Urinary bladder (tissue), 4 donors: Measurements from ENCODE around the gene CORO1C. TPM values are rescaled to one million over a fixed set of nuclear protein-coding genes. Genes with fewer than 3 reads are reported as not detected.
"Not testable (repeated sequence)": the region's sequence is repeated elsewhere in the genome, so short reads cannot be mapped to it uniquely, and the experiment has no call there.

ENCODE experiments used
- DNase-seq: peaks from one replicate; pipeline ENCODE4 v3.0.0-alpha.2; 2015; ENCODE audit errors: extremely low spot score
- H3K27ac ChIP-seq: one replicate; pipeline ENCODE4 v1.5.1; 2013; ENCODE audit warnings: low read depth, mild to moderate bottlenecking, moderate library complexity
- H3K36me3 ChIP-seq: one replicate; pipeline ENCODE4 v1.6.1; 2013; ENCODE audit warnings: mild to moderate bottlenecking, moderate library complexity; ENCODE audit not compliant: insufficient read depth
- H3K4me1 ChIP-seq: one replicate; pipeline ENCODE4 v1.6.1; 2013; ENCODE audit warnings: mild to moderate bottlenecking, moderate library complexity; ENCODE audit not compliant: insufficient read depth
- H3K4me3 ChIP-seq: one replicate; pipeline ENCODE4 v1.5.1; 2013; ENCODE audit warnings: low read depth, low read length
- WGBS: extraction: QIAGEN DNeasy Blood & Tissue Kit; methylation state at CpG from one replicate; pipeline ENCODE4 v1.1.7; 2013; 5-methylcytosine and 5-hydroxymethylcytosine counted together
- polyA plus RNA-seq: library from polyadenylated mRNA; stranded (reverse); fragments of 200-250 nt; gene quantifications from one replicate; pipeline ENCODE4 v1.2.3, GENCODE V29; 2013
- total RNA-seq: library from RNA; depleted of rRNA; stranded (reverse); fragments of >200 nt; gene quantifications from one replicate; pipeline ENCODE4 v1.2.3, GENCODE V29; 2014
- donor health status: healthy with polysubstance abuse.
- donor health status: healthy.

CORO1C gene
- total and polyA plus RNA-seq, 2 donors = 149 to 213 TPM

- H3K27ac ChIP-seq = no peak overlapping the region
- no peaks in the 10 kb centered on the region for H3K36me3 ChIP-seq
- 78% methylated on average over 5 of the region's 5 CpGs for WGBS
- H3K4me1 ChIP-seq = no peaks in the 10 kb centered on the region
- no peak for DNase-seq
- H3K4me3 ChIP-seq = no peak overlapping the region
Measured at GRCh38 chr12:108744021-108744897, 12.9 kb upstream of the CORO1C start.

DNA sequence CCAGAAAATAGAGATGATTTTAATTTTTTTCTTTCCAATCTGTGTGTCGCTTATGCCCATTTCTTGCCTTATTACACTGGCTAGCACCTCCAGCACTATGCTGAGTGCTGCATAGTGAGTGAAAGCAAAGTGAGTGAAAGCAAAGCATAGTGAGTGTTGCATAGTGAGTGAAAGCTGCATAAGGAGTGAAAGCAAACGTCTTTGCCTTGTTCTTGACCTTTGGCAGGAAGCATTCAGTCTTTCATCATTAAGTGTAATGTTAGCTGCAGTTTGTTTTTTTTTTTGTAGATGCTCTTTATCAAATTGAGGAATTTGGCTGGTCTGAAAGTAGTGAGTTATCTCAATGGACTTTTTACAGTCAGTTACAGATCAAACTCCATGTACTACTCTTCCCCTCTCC is 6.9 kb upstream of the CORO1C start:
- Histone ChIP-seq H3K36me3 (no peaks in the 10 kb centered on the region), H3K27ac (no peak overlapping the region), H3K4me3 (no peak overlapping the region), H3K4me1 (no peaks in the 10 kb centered on the region)
- DNase-seq = no peak
- WGBS = 71% methylated on average over 2 of the region's 2 CpGs

GRCh38 chr12:108735855-108736254 is 4.5 kb upstream of the CORO1C start:
- H3K4me1 ChIP-seq = no peaks in the 10 kb centered on the region
- no peak overlapping the region for H3K4me3 ChIP-seq
- H3K36me3 ChIP-seq = no peaks in the 10 kb centered on the region
- WGBS = 90% methylated on average over 3 of the region's 3 CpGs
- H3K27ac ChIP-seq = no peak overlapping the region
- DNase-seq = no peak

- Histone ChIP-seq H3K27ac (no peak overlapping the region), H3K36me3 (no peaks in the 10 kb centered on the region), H3K4me3 (no peak overlapping the region), H3K4me1 (no peaks in the 10 kb centered on the region)
- no peak for DNase-seq
- 49% methylated on average over 9 of the region's 9 CpGs for WGBS
Measured at GRCh38 chr12:108734200-108734906, 3.0 kb upstream of the CORO1C start.

GRCh38 chr12:108733230-108733531 is 1.9 kb upstream of the CORO1C start:
- not testable (repeated sequence) for DNase-seq, H3K36me3 ChIP-seq, H3K4me1 ChIP-seq, H3K27ac ChIP-seq, H3K4me3 ChIP-seq
- 91% methylated on average over 6 of the region's 6 CpGs for WGBS

- 68% methylated on average over 13 of the region's 13 CpGs for WGBS
- Histone ChIP-seq H3K4me3 (no peak overlapping the region), H3K4me1 (no peaks in the 10 kb centered on the region), H3K36me3 (no peaks in the 10 kb centered on the region), H3K27ac (peak overlapping the region; percentile 75)
- no peak for DNase-seq
Measured at GRCh38 chr12:108732489-108733229, 1.3 kb upstream of the CORO1C start.

DNA sequence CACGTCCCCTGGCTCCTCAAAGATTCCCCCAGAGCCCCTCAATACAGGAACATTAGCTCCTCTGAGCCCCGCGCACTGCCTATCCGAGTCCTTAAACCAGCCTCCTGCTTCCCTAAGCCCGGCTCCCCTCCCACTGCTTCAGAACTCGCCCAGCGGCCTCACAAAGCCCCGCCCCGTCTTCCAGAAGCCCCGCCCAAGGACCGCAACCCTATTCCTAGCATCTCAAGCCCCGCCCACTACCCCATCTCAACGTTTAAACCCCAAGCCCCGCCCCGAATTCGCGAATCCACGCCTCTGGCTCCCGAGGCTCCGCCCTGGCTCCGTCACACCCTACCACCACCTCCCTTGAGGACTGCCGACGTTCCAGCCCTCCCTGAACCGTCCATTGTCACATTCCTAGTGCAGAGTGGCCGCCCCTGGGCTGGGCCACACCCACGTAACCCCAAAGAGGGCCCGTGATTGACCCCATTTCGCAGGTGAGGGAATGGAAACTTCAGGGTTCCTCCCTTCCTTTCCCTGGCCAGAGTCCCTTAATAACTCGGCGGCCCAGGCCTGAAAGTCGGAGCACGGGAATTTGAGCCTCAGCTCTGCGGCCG is 646 bp upstream of the CORO1C start:
- 2% methylated on average over 34 of the region's 34 CpGs for WGBS
- H3K36me3 ChIP-seq = no peaks in the 10 kb centered on the region
- peak overlapping the region; percentile 75 for H3K27ac ChIP-seq
- no peaks in the 10 kb centered on the region for H3K4me1 ChIP-seq
- H3K4me3 ChIP-seq = peak overlapping the region; percentile 85
- DNase-seq = peak; percentile 96

DNA sequence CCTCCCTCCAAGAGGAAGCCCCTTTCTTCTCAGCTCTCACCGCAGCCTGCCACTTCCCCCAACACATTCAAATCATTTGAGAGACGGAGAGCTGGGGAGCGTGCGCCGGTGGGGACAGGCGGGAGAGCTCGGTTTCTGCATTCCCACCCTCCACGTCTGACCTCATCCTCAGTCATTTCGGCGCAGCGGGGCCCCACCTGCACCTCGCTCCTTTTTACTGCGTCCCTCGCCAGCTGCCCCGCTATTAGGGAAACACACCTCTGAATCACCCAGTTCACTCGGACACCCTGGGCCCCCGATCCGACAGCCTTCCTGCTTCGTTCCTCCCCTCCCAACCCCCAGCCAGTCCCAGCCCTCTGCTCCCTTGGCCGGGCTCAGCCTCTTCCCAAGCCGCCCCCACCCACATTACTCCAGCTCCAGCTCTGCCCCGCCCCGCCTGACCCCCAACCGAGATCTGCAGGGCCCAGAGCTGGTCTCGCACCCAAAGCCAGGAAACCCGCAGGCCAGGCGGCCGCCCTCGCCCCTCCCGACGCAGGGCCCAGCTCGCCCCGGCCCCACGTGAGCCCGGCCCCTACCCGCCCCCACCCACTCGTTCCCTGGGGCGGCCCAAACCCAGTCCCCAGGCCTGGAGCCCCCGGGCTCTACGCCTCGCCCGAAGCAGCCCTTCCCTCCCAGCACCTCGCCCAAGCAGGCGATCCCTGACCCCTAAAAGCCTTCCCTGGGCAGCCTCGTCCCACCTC is 783 bp downstream of the CORO1C start:
- H3K4me3 ChIP-seq = peak overlapping the region; percentile 85
- H3K27ac ChIP-seq = peak overlapping the region; percentile 92
- WGBS = under 1% methylated on average over 45 of the region's 45 CpGs
- no peaks in the 10 kb centered on the region for H3K4me1 ChIP-seq
- H3K36me3 ChIP-seq = no peaks in the 10 kb centered on the region
- DNase-seq = peak; percentile 31

- peak overlapping the region; percentile 85 for H3K4me3 ChIP-seq
- WGBS = 6% methylated on average over 15 of the region's 15 CpGs
- H3K27ac ChIP-seq = peak overlapping the region; percentile 92
- DNase-seq = no peak
- H3K4me1 ChIP-seq = no peaks in the 10 kb centered on the region
- no peaks in the 10 kb centered on the region for H3K36me3 ChIP-seq
Measured at GRCh38 chr12:108729612-108730364, 1.5 kb downstream of the CORO1C start.

GRCh38 chr12:108728820-108729611 is 2.3 kb downstream of the CORO1C start:
- DNase-seq = no peak

GRCh38 chr12:108727868-108728735 is 3.2 kb downstream of the CORO1C start:
- no peaks in the 10 kb centered on the region for H3K4me1 ChIP-seq

More at GRCh38 chr12:108728820-108729611, 2.3 kb downstream of the CORO1C start:
- Histone ChIP-seq H3K4me3 (no peak overlapping the region), H3K4me1 (no peaks in the 10 kb centered on the region), H3K36me3 (no peaks in the 10 kb centered on the region), H3K27ac (no peak overlapping the region)
- 28% methylated on average over 9 of the region's 9 CpGs for WGBS

More at GRCh38 chr12:108727868-108728735, 3.2 kb downstream of the CORO1C start:
- WGBS = 54% methylated on average over 7 of the region's 7 CpGs
- Histone ChIP-seq H3K27ac (no peak overlapping the region), H3K4me3 (no peak overlapping the region), H3K36me3 (no peaks in the 10 kb centered on the region)
- DNase-seq = no peak
